GM12878 (cell line): ENCODE results near the gene RELL2.

ENCODE experiments used
- EED ChIP-seq: sonication (generic); IDR thresholded peaks from 2 replicates; pipeline ENCODE4 v1.6.1; 2016; ENCODE audit warnings: antibody characterized with exemption, low read depth
- YY1 ChIP-seq: IDR thresholded peaks from 2 replicates; pipeline ENCODE4 v1.6.1; 2011; ENCODE audit warnings: low read depth, mild to moderate bottlenecking, low read length

DNA sequence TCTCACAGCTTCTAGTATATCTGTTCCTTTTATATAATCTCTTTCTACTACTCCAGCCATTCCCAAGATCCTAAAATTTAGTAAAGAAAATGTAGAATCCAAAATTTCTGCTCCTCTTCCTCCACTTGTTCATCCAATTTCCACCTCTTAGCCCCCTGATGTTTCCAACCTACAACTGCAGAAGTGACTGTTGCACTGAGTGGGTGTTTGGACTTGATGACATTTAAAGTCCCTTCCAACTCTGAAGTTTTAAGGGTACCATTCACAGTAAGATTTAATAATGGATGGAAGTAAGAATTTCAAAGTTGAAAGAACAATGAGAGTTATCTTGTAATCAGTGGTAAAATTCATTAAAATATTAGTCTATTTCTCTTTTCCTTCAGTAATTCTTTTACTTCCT, 23.5 kb upstream of the RELL2 start:
- TF ChIP-seq YY1 (no peak), EED (no peak)
